HEK293T (cell line): ENCODE data around the gene RGL1.

Experiments
- CTCF ChIA-PET: fragments of 350-600 bp; formaldehyde crosslinking; extraction: SDS; loops from one replicate; lab custom pipeline; 2021; ENCODE audit warnings: antibody characterized with exemption, inconsistent platforms; lab: Yijun Ruan, JAX
- POLR2A ChIA-PET: fragments of 350-600 bp; formaldehyde crosslinking; extraction: SDS; loops from one replicate; lab custom pipeline; 2020; ENCODE audit warnings: antibody characterized with exemption, inconsistent platforms; lab: Yijun Ruan, JAX
- DNase-seq: peaks from one replicate; pipeline ENCODE4 v3.0.0; 2012; ENCODE audit warnings: mixed read lengths; ENCODE audit errors: extremely low spot score
- ARNT ChIP-seq: fragments of 450-650 bp; IDR thresholded peaks from 2 replicates; pipeline ENCODE4 v1.6.1; 2017; ENCODE audit warnings: mild to moderate bottlenecking
- BHLHE40 ChIP-seq: fragments of 450-650 bp; IDR thresholded peaks from 2 replicates; pipeline ENCODE4 v1.6.1; 2016; ENCODE audit warnings: mild to moderate bottlenecking, moderate library complexity, borderline replicate concordance
- CTBP1 ChIP-seq: fragments of 450-650 bp; IDR thresholded peaks from 2 replicates; pipeline ENCODE4 v1.6.1; 2016; ENCODE audit warnings: borderline replicate concordance
- ELF4 ChIP-seq: fragments of 450-650 bp; IDR thresholded peaks from 2 replicates; pipeline ENCODE4 v1.6.1; 2017; ENCODE audit warnings: antibody characterized with exemption
- FOXA1 ChIP-seq: fragments of 450-650 bp; IDR thresholded peaks from 2 replicates; pipeline ENCODE4 v1.6.1; 2016; ENCODE audit warnings: mild to moderate bottlenecking
- FOXK2 ChIP-seq: fragments of 450-650 bp; IDR thresholded peaks from 2 replicates; pipeline ENCODE4 v1.6.1; 2016; ENCODE audit warnings: mild to moderate bottlenecking
- FOXM1 ChIP-seq: fragments of 450-650 bp; IDR thresholded peaks from 2 replicates; pipeline ENCODE4 v1.6.1; 2017; ENCODE audit warnings: mild to moderate bottlenecking, borderline replicate concordance
- HDGF ChIP-seq: fragments of 450-650 bp; IDR thresholded peaks from 2 replicates; pipeline ENCODE4 v1.6.1; 2017; ENCODE audit warnings: antibody characterized with exemption, borderline replicate concordance
- L3MBTL2 ChIP-seq: fragments of 450-650 bp; conservative IDR thresholded peaks from 2 replicates; pipeline ENCODE4 v1.6.1; 2016; ENCODE audit warnings: mild to moderate bottlenecking
- LEF1 ChIP-seq: fragments of 450-650 bp; IDR thresholded peaks from 2 replicates; pipeline ENCODE4 v1.6.1; 2017; ENCODE audit warnings: mild to moderate bottlenecking, borderline replicate concordance
- NFRKB ChIP-seq: fragments of 450-650 bp; IDR thresholded peaks from 2 replicates; pipeline ENCODE4 v1.6.1; 2016; ENCODE audit warnings: mild to moderate bottlenecking, moderate library complexity
- PKNOX1 ChIP-seq: fragments of 450-650 bp; IDR thresholded peaks from 2 replicates; pipeline ENCODE4 v1.6.1; 2016
- SP1 ChIP-seq: fragments of 450-650 bp; IDR thresholded peaks from 2 replicates; pipeline ENCODE4 v1.6.1; 2017
- SUZ12 ChIP-seq: fragments of 450-650 bp; IDR thresholded peaks from 2 replicates; pipeline ENCODE4 v1.6.1; 2016; ENCODE audit warnings: mild to moderate bottlenecking
- TARDBP ChIP-seq: fragments of 450-650 bp; IDR thresholded peaks from 2 replicates; pipeline ENCODE4 v1.6.1; 2016
- ZNF384 ChIP-seq: fragments of 450-650 bp; IDR thresholded peaks from 2 replicates; pipeline ENCODE4 v1.6.1; 2016

Gene RGL1

GRCh38 chr1:183920651-183921050, 115.7 kb downstream of the RGL1 start:
- DNase-seq = no peak
- POLR2A ChIA-PET = no interaction called here
- no peak for TF ChIP-seq FOXA1
- TF ChIP-seq TARDBP = no peak
- TF ChIP-seq HDGF = no peak
- CTCF ChIA-PET = no interaction called here

- ChIA-PET POLR2A (no interaction called here), CTCF (no interaction called here)
- TF ChIP-seq FOXK2 = no peak
- no peak for TF ChIP-seq L3MBTL2
- TF ChIP-seq PKNOX1 = no peak
- no peak for TF ChIP-seq ARNT
- no peak for TF ChIP-seq NFRKB
- TF ChIP-seq TARDBP = no peak
- no peak for TF ChIP-seq BHLHE40
- TF ChIP-seq SUZ12 = no peak
- TF ChIP-seq ELF4 = no peak
- no peak for TF ChIP-seq ZNF384
- TF ChIP-seq CTBP1 = no peak
- TF ChIP-seq FOXM1 = no peak
- no peak for TF ChIP-seq HDGF
- peak; percentile 24 for DNase-seq
These were observed 117.3 kb downstream of the RGL1 start for GRCh38 chr1:183922197-183922596.

GRCh38 chr1:183925947-183926346, 121.0 kb downstream of the RGL1 start:
- POLR2A ChIA-PET = no interaction called here
- no peak for DNase-seq
- no peak for TF ChIP-seq HDGF
- no peak for TF ChIP-seq ELF4
- CTCF ChIA-PET = interaction anchor here (3.5 kb wide), 1 partner anchor 10 kb away, joined by 13 read pairs; no protein-coding TSS in a partner anchor

- CTCF ChIA-PET = interaction anchor here (3.5 kb wide), 1 partner anchor 11 kb away, joined by 13 read pairs; no protein-coding TSS in a partner anchor
These were observed 122.1 kb downstream of the RGL1 start for GRCh38 chr1:183926983-183927382.

GRCh38 chr1:183931646-183932271, 126.8 kb downstream of the RGL1 start:
- DNase-seq = no peak
- CTCF ChIA-PET = interaction anchor here (0.5 to 0.8 kb wide), 2 partner anchors 15 to 278 kb away, joined by 3 to 4 read pairs; no protein-coding TSS in a partner anchor
- TF ChIP-seq L3MBTL2 = no peak
- TF ChIP-seq ARNT = no peak
- no peak for TF ChIP-seq FOXA1
- no peak; the same call in 1 of the 2 replicates for TF ChIP-seq ZNF384
- TF ChIP-seq SUZ12 = no peak
- TF ChIP-seq CTBP1 = no peak
- no peak for TF ChIP-seq SP1
- no peak for TF ChIP-seq LEF1
- no peak for TF ChIP-seq HDGF
- TF ChIP-seq FOXK2 = no peak
- no peak for TF ChIP-seq NFRKB
- POLR2A ChIA-PET = no interaction called here

More at GRCh38 chr1:183926983-183927382, 122.1 kb downstream of the RGL1 start:
- POLR2A ChIA-PET = no interaction called here
- no peak for DNase-seq
- no peak for TF ChIP-seq FOXM1
- no peak for TF ChIP-seq FOXA1
- no peak for TF ChIP-seq FOXK2
- no peak for TF ChIP-seq CTBP1
- TF ChIP-seq HDGF = no peak
- no peak for TF ChIP-seq ELF4
- no peak for TF ChIP-seq TARDBP
- TF ChIP-seq ZNF384 = no peak
- TF ChIP-seq SP1 = no peak
- TF ChIP-seq SUZ12 = no peak
- TF ChIP-seq BHLHE40 = no peak
- TF ChIP-seq LEF1 = no peak
- TF ChIP-seq ARNT = no peak
- no peak for TF ChIP-seq NFRKB

GRCh38 chr1:183932412-183932811, 127.5 kb downstream of the RGL1 start:
- DNase-seq = no peak
- ChIA-PET CTCF (interaction anchor here (0.5 to 0.8 kb wide), 2 partner anchors 16 to 278 kb away, joined by 3 to 4 read pairs; no protein-coding TSS in a partner anchor), POLR2A (no interaction called here)
- TF ChIP-seq ELF4 = no peak
- TF ChIP-seq NFRKB = no peak
- no peak for TF ChIP-seq L3MBTL2
- TF ChIP-seq FOXM1 = no peak

GRCh38 chr1:183933528-183934179, 128.7 kb downstream of the RGL1 start:
- ChIA-PET CTCF (no interaction called here), POLR2A (no interaction called here)
- DNase-seq = no peak
- TF ChIP-seq ARNT = no peak
- no peak for TF ChIP-seq ZNF384
- TF ChIP-seq L3MBTL2 = no peak
- no peak for TF ChIP-seq NFRKB
- TF ChIP-seq FOXM1 = no peak
- no peak for TF ChIP-seq SP1
- no peak for TF ChIP-seq FOXA1
- no peak for TF ChIP-seq LEF1
